IMR-90 (cell line): ENCODE data around the gene RBBP8. TPM values are rescaled to one million over a fixed set of nuclear protein-coding genes. Genes with fewer than 3 reads are reported as not detected.

Experiments
- ATAC-seq: fragments of 200-7000 bp; cut with Tn5 transposase; 2 replicates; pipeline ENCODE4 v1.9.1; 2020; ENCODE audit warnings: low read depth, mild to moderate bottlenecking, moderate library complexity
- BruUV-seq: library from RNA; stranded (reverse); fragments of 400-500 nt; replicated peaks from 2 replicates; lab custom pipeline; 2021; lab: Mats Ljungman, UMichigan
- CTCF ChIA-PET: fragments of 300-600 bp; formaldehyde crosslinking; extraction: SDS; loops from one replicate; lab custom pipeline; 2021; ENCODE audit warnings: antibody characterized with exemption; lab: Yijun Ruan, JAX
- POLR2A ChIA-PET: fragments of 300-600 bp; sonication (Branson Sonifier 250); formaldehyde crosslinking; loops from one replicate; lab custom pipeline; 2022; ENCODE audit warnings: antibody characterized with exemption; ENCODE audit not compliant: unreplicated experiment; lab: Charles Lee
- DNase-seq: peaks from one replicate; pipeline ENCODE4 v3.0.0; 2013
- H2AFZ ChIP-seq: replicated peaks from 2 replicates; pipeline ENCODE3; 2013; ENCODE audit warnings: low read length, mild to moderate bottlenecking; ENCODE audit not compliant: poor library complexity
- H2AK5ac ChIP-seq: 2 replicates; pipeline ENCODE4 v1.6.1; 2013; ENCODE audit warnings: low read depth, low read length, inconsistent platforms
- H2AK9ac ChIP-seq: replicated peaks from 2 replicates; pipeline ENCODE3; 2013; ENCODE audit warnings: mild to moderate bottlenecking, low read depth, low read length, moderate library complexity; ENCODE audit not compliant: poor library complexity
- H2BK120ac ChIP-seq: 2 replicates; pipeline ENCODE4 v1.6.1; 2013; ENCODE audit warnings: low read depth, low read length, inconsistent platforms
- H2BK15ac ChIP-seq: 3 replicates; pipeline ENCODE4 v1.6.1; 2013; ENCODE audit warnings: low read depth, low read length, inconsistent platforms
- H2BK20ac ChIP-seq: 2 replicates; pipeline ENCODE4 v1.6.1; 2013; ENCODE audit warnings: low read depth, mild to moderate bottlenecking, inconsistent platforms, low read length, moderate library complexity
- H2BK5ac ChIP-seq: 2 replicates; pipeline ENCODE4 v1.6.1; 2013; ENCODE audit warnings: mild to moderate bottlenecking, low read depth, low read length, inconsistent platforms; ENCODE audit not compliant: poor library complexity, severe bottlenecking
- H3K14ac ChIP-seq: replicated peaks from 2 replicates; pipeline ENCODE4 v1.6.1; 2013; ENCODE audit warnings: low read depth, low read length, inconsistent platforms
- H3K18ac ChIP-seq: 2 replicates; pipeline ENCODE4 v1.6.1; 2013; ENCODE audit warnings: low read depth, low read length, control low read depth
- H3K23ac ChIP-seq: 2 replicates; pipeline ENCODE4 v1.6.1; 2013; ENCODE audit warnings: low read depth, low read length, inconsistent platforms
- H3K27ac ChIP-seq: 2 replicates; pipeline ENCODE4 v1.5.1; 2013; ENCODE audit warnings: mild to moderate bottlenecking, control low read depth, low read length; ENCODE audit not compliant: insufficient read depth
- H3K27me3 ChIP-seq: 2 replicates; pipeline ENCODE4 v1.6.1; 2013; ENCODE audit warnings: low read length; ENCODE audit not compliant: control insufficient read depth, insufficient read depth
- H3K36me3 ChIP-seq: 2 replicates; pipeline ENCODE4 v1.6.1; 2013; ENCODE audit warnings: low read length, mixed read lengths; ENCODE audit not compliant: control insufficient read depth, insufficient read depth
- H3K4ac ChIP-seq: 2 replicates; pipeline ENCODE4 v1.6.1; 2013; ENCODE audit warnings: low read depth, low read length, inconsistent platforms
- H3K4me1 ChIP-seq: 2 replicates; pipeline ENCODE4 v1.6.1; 2013; ENCODE audit warnings: low read length, mixed read lengths; ENCODE audit not compliant: control insufficient read depth, insufficient read depth
- H3K4me2 ChIP-seq: 2 replicates; pipeline ENCODE4 v1.6.1; 2013; ENCODE audit warnings: low read depth, mild to moderate bottlenecking, control low read depth, low read length, moderate library complexity
- H3K4me3 ChIP-seq: 2 replicates; pipeline ENCODE4 v1.5.1; 2013; ENCODE audit warnings: low read depth, mild to moderate bottlenecking, control low read depth, low read length, moderate library complexity; ENCODE audit not compliant: insufficient read depth
- H3K56ac ChIP-seq: 2 replicates; pipeline ENCODE4 v1.6.1; 2013; ENCODE audit warnings: low read length, inconsistent platforms; ENCODE audit not compliant: insufficient read depth; ENCODE audit errors: extremely low read depth
- H3K79me1 ChIP-seq, 2 experiments: 2 replicates each; pipeline ENCODE4 v1.6.1; 2013; ENCODE audit warnings: low read length in 2 of 2, inconsistent platforms in 1 of 2, low read depth in 1 of 2
- H3K9ac ChIP-seq: 2 replicates; pipeline ENCODE4 v1.6.1; 2013; ENCODE audit warnings: low read depth, low read length, control low read depth
- H3K9me1 ChIP-seq: 2 replicates; pipeline ENCODE4 v1.6.1; 2013; ENCODE audit warnings: low read length, inconsistent platforms; ENCODE audit not compliant: insufficient read depth
- H3K9me3 ChIP-seq: 2 replicates; pipeline ENCODE4 v1.6.1; 2013; ENCODE audit warnings: low read length; ENCODE audit not compliant: control insufficient read depth, insufficient read depth
- H4K20me1 ChIP-seq: 2 replicates; pipeline ENCODE4 v1.6.1; 2013; ENCODE audit warnings: low read length, inconsistent platforms; ENCODE audit not compliant: insufficient read depth
- H4K5ac ChIP-seq: 2 replicates; pipeline ENCODE4 v1.6.1; 2013; ENCODE audit warnings: mild to moderate bottlenecking, low read depth, low read length, control low read depth
- H4K8ac ChIP-seq, 2 experiments: 2 replicates each; pipeline ENCODE4 v1.6.1; 2013; ENCODE audit warnings: low read depth in 2 of 2, low read length in 2 of 2, control low read depth in 1 of 2, inconsistent platforms in 1 of 2
- H4K91ac ChIP-seq: 2 replicates; pipeline ENCODE4 v1.6.1; 2013; ENCODE audit warnings: low read depth, low read length, inconsistent platforms; ENCODE audit not compliant: insufficient read depth
- BHLHE40 ChIP-seq: fragments of 150-350 bp; IDR thresholded peaks from 2 replicates; pipeline ENCODE4 v1.6.1; 2016; ENCODE audit warnings: mild to moderate bottlenecking, low read depth, low read length
- CEBPB ChIP-seq: IDR thresholded peaks from 2 replicates; pipeline ENCODE4 v1.6.1; 2012; ENCODE audit warnings: low read depth, low read length, improper control_type of control experiment
- CHD1 ChIP-seq: IDR thresholded peaks from 2 replicates; pipeline ENCODE4 v1.6.1; 2012; ENCODE audit warnings: low read depth, low read length, improper control_type of control experiment
- FOS ChIP-seq: fragments of 150-350 bp; IDR thresholded peaks from 2 replicates; pipeline ENCODE4 v1.6.1; 2016; ENCODE audit warnings: low read depth, low read length
- MAFK ChIP-seq: IDR thresholded peaks from 2 replicates; pipeline ENCODE4 v1.6.1; 2012; ENCODE audit warnings: low read depth, low read length, improper control_type of control experiment
- MAZ ChIP-seq: IDR thresholded peaks from 2 replicates; pipeline ENCODE4 v1.6.1; 2012; ENCODE audit warnings: low read depth, mild to moderate bottlenecking, low read length, improper control_type of control experiment, moderate library complexity, borderline replicate concordance
- MXI1 ChIP-seq: IDR thresholded peaks from 2 replicates; pipeline ENCODE4 v1.6.1; 2012; ENCODE audit warnings: low read depth, mild to moderate bottlenecking, low read length, moderate library complexity, borderline replicate concordance
- NFE2L2 ChIP-seq: fragments of 150-350 bp; IDR thresholded peaks from 2 replicates; pipeline ENCODE4 v1.6.1; 2016; ENCODE audit warnings: low read depth, mild to moderate bottlenecking, low read length
- POLR2A ChIP-seq: IDR thresholded peaks from 2 replicates; pipeline ENCODE4 v1.6.1; 2012; ENCODE audit warnings: mild to moderate bottlenecking, low read depth, low read length
- RAD21 ChIP-seq: IDR thresholded peaks from 2 replicates; pipeline ENCODE4 v1.6.1; 2012; ENCODE audit warnings: low read length, improper control_type of control experiment
- RCOR1 ChIP-seq: IDR thresholded peaks from 2 replicates; pipeline ENCODE4 v1.6.1; 2012; ENCODE audit warnings: mild to moderate bottlenecking, low read length, improper control_type of control experiment; ENCODE audit not compliant: insufficient replicate concordance
- RFX5 ChIP-seq: IDR thresholded peaks from 2 replicates; pipeline ENCODE4 v1.8.0; 2012; ENCODE audit warnings: low read depth, mild to moderate bottlenecking, low read length, moderate library complexity
- SMC3 ChIP-seq: fragments of 150-350 bp; IDR thresholded peaks from 2 replicates; pipeline ENCODE4 v1.6.1; 2016; ENCODE audit warnings: low read depth, mild to moderate bottlenecking, antibody characterized with exemption, low read length, moderate library complexity
- WGBS, 2 experiments: methylation state at CpG; one replicate each; pipeline versions ENCODE4 v1.1.5 to v1.1.7; 2013; ENCODE audit warnings: missing lambda C conversion rate in 2 of 2; ENCODE audit not compliant: insufficient read length in 1 of 2; ENCODE audit errors: extremely low coverage in 2 of 2; 5-methylcytosine and 5-hydroxymethylcytosine counted together
- dilution Hi-C: fragments of 300-500 bp; cut with HindIII; formaldehyde crosslinking; loops from one replicate; pipeline ENCODE4 v1.14.3; 2018; ENCODE audit warnings: low sequenced_read_pairs; ENCODE audit not compliant: unreplicated experiment
- in situ Hi-C: fragments of 300-500 bp; cut with MboI; formaldehyde crosslinking; loops from 3 replicates; pipeline ENCODE4 v1.14.3; 2019; ENCODE audit warnings: low sequenced_read_pairs, inconsistent platforms, mixed read lengths
- intact Hi-C: fragments of 100-400 bp; cut with micrococcal nuclease; formaldehyde crosslinking; loops from 2 replicates; pipeline ENCODE4 v1.10.0; 2022
- polyA plus RNA-seq, 3 experiments: library from polyadenylated mRNA; depleted of rRNA; stranded (reverse); fragments of >200 nt; gene quantifications; 2 replicates each; pipeline ENCODE4 v1.2.3, GENCODE V29; 2012; ENCODE audit warnings: low replicate concordance in 1 of 3
- total RNA-seq: library from RNA; depleted of rRNA; stranded (reverse); fragments of >200 nt; gene quantifications from 2 replicates; pipeline ENCODE4 v1.2.3, GENCODE V29; 2012
- TF ChIP-seq, protein P1 (sequence below): fragments of 150-350 bp; IDR thresholded peaks from 2 replicates; pipeline ENCODE4 v1.6.1; 2017; ENCODE audit warnings: mild to moderate bottlenecking, antibody characterized with exemption, low read length, low read depth
- TF ChIP-seq, protein P2 (sequence below): fragments of 150-350 bp; IDR thresholded peaks from 2 replicates; pipeline ENCODE4 v1.6.1; 2016; ENCODE audit warnings: low read depth, mild to moderate bottlenecking, low read length, moderate library complexity, borderline replicate concordance
- TF ChIP-seq, protein P3 (sequence below): conservative IDR thresholded peaks from 2 replicates; pipeline ENCODE4 v1.5.1; 2012; ENCODE audit warnings: mild to moderate bottlenecking, low read depth, low read length, improper control_type of control experiment

Gene RBBP8
- total and polyA plus RNA-seq, 2 of the 4 experiments (the other 2 are of a cell fraction) = 12.0 to 21.1 TPM

GRCh38 chr18:22974707-22975106 is 41.6 kb downstream of the RBBP8 start:
- in situ Hi-C loops = loop anchor here (25.0 kb wide), 1 partner anchor 1062 kb away; no protein-coding TSS in a partner anchor

More at GRCh38 chr18:22974707-22975106, 41.6 kb downstream of the RBBP8 start:
- no peak overlapping the region for H3K27ac ChIP-seq
- no peak overlapping the region for H3K4me2 ChIP-seq
- intact Hi-C loops = no loop called here
- H3K23ac ChIP-seq = no peak overlapping the region
- no peak overlapping the region for H3K4me3 ChIP-seq
- H3K18ac ChIP-seq = no peak overlapping the region
- peaks cover 2% of the 10 kb centered on the region; the same call in 1 of the 2 replicates for H3K4me1 ChIP-seq
- no CpG with 5 or more reads among the region's 5 CpGs for WGBS, 2 experiments
- H2AK5ac ChIP-seq = no peak overlapping the region
- H3K9me3 ChIP-seq = no peaks in the 10 kb centered on the region
- no peak overlapping the region for H2AFZ ChIP-seq
- no peak overlapping the region for H4K8ac ChIP-seq
- H3K27me3 ChIP-seq = no peaks in the 10 kb centered on the region
- no peak overlapping the region for H2BK120ac ChIP-seq
- H3K36me3 ChIP-seq = no peaks in the 10 kb centered on the region
- no peak overlapping the region for H2BK15ac ChIP-seq
- BruUV-seq = no TSS peak
- no peak for ATAC-seq
- H3K4ac ChIP-seq = no peak overlapping the region
- H3K9me1 ChIP-seq = 0 out of 2 replicates have a peak, but pooled peaks cover 3% of the 10 kb centered on the region
- ChIA-PET CTCF (no interaction called here), POLR2A (no interaction called here)
- no peak overlapping the region for H2AK9ac ChIP-seq
- peaks cover 3% of the 10 kb centered on the region in 2 experiments; a peak in 3 of 4 replicates for H3K79me1 ChIP-seq
- no peaks in the 10 kb centered on the region for H4K20me1 ChIP-seq
- no peak overlapping the region for H4K91ac ChIP-seq
- H2BK20ac ChIP-seq = no peak overlapping the region
- no peak for DNase-seq
- no peak overlapping the region for H2BK5ac ChIP-seq
- no peak overlapping the region for H3K14ac ChIP-seq
- dilution Hi-C loops = no loop called here
- no peak overlapping the region for H3K9ac ChIP-seq
- H3K56ac ChIP-seq = no peak overlapping the region
- H4K5ac ChIP-seq = no peak overlapping the region
- TF ChIP-seq POLR2A = no peak
- no peak for TF ChIP-seq RCOR1
- no peak for TF ChIP-seq RAD21
- no peak for TF ChIP-seq MAFK
- no peak for TF ChIP-seq CHD1
- TF ChIP-seq, protein P1, sequence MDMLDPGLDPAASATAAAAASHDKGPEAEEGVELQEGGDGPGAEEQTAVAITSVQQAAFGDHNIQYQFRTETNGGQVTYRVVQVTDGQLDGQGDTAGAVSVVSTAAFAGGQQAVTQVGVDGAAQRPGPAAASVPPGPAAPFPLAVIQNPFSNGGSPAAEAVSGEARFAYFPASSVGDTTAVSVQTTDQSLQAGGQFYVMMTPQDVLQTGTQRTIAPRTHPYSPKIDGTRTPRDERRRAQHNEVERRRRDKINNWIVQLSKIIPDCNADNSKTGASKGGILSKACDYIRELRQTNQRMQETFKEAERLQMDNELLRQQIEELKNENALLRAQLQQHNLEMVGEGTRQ = no peak
- no peak for TF ChIP-seq NFE2L2
- TF ChIP-seq, protein P2, sequence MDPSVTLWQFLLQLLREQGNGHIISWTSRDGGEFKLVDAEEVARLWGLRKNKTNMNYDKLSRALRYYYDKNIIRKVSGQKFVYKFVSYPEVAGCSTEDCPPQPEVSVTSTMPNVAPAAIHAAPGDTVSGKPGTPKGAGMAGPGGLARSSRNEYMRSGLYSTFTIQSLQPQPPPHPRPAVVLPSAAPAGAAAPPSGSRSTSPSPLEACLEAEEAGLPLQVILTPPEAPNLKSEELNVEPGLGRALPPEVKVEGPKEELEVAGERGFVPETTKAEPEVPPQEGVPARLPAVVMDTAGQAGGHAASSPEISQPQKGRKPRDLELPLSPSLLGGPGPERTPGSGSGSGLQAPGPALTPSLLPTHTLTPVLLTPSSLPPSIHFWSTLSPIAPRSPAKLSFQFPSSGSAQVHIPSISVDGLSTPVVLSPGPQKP = no peak
- TF ChIP-seq BHLHE40 = no peak
- TF ChIP-seq, protein P3, sequence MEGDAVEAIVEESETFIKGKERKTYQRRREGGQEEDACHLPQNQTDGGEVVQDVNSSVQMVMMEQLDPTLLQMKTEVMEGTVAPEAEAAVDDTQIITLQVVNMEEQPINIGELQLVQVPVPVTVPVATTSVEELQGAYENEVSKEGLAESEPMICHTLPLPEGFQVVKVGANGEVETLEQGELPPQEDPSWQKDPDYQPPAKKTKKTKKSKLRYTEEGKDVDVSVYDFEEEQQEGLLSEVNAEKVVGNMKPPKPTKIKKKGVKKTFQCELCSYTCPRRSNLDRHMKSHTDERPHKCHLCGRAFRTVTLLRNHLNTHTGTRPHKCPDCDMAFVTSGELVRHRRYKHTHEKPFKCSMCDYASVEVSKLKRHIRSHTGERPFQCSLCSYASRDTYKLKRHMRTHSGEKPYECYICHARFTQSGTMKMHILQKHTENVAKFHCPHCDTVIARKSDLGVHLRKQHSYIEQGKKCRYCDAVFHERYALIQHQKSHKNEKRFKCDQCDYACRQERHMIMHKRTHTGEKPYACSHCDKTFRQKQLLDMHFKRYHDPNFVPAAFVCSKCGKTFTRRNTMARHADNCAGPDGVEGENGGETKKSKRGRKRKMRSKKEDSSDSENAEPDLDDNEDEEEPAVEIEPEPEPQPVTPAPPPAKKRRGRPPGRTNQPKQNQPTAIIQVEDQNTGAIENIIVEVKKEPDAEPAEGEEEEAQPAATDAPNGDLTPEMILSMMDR = no peak
- TF ChIP-seq CEBPB = no peak
- TF ChIP-seq SMC3 = no peak
- TF ChIP-seq MXI1 = no peak
- TF ChIP-seq MAZ = no peak
- no peak for TF ChIP-seq FOS
- TF ChIP-seq RFX5 = no peak
